ENCODE measurements around the gene HK2.
"Not testable (repeated sequence)": the region's sequence is repeated elsewhere in the genome, so short reads cannot be mapped to it uniquely, and the experiment has no call there.

HK2 gene

GRCh38 chr2:74884118-74884762 lies 50.3 kb downstream of the HK2 start:
- H3K4me3 ChIP-seq (ENCODE audit: low read length) = no peak overlapping the region
- TF ChIP-seq ZNF274 (IDR thresholded peaks at IDR 0.05; ENCODE audit: low read depth, low read length) = no peak

DNA sequence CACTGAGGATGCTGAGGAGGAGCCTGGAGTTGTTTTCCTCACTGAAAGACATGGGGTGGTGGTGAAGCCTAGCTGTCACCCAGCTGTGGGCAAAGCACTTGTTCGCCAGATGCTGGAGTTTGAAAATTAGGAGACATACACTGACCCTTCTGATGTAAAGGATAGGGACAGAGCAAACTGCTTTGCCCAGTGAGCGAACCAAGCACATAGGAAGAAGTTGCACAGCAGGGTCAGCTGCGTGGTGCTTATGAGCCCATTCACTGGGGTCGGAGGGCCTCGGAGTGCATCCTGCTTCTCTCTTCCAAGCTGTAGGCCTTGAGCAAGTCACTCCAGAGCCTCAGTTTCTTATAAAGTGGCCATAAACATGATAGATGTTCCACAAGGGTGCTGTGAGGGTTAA lies 50.9 kb downstream of the HK2 start:
- no peak for TF ChIP-seq ZNF274 (IDR thresholded peaks at IDR 0.05; ENCODE audit: low read depth, low read length)

DNA sequence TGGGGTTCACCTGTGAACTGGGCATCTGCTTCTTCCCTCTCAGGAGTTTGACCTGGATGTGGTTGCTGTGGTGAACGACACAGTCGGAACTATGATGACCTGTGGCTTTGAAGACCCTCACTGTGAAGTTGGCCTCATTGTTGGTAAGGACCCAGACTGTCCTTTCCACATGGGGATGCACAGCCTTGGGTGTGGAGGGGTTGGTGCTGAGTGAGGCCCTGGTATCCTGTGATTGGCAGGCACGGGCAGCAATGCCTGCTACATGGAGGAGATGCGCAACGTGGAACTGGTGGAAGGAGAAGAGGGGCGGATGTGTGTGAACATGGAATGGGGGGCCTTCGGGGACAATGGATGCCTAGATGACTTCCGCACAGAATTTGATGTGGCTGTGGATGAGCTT lies 52.3 kb downstream of the HK2 start:
- H3K4me3 ChIP-seq (ENCODE audit: low read length) = no peak overlapping the region
- no peak for TF ChIP-seq ZNF274 (IDR thresholded peaks at IDR 0.05; ENCODE audit: low read depth, low read length)

More for the DNA sequence above, 50.9 kb downstream of the HK2 start:
- H3K4me3 ChIP-seq (ENCODE audit: low read length) = no peak overlapping the region

DNA sequence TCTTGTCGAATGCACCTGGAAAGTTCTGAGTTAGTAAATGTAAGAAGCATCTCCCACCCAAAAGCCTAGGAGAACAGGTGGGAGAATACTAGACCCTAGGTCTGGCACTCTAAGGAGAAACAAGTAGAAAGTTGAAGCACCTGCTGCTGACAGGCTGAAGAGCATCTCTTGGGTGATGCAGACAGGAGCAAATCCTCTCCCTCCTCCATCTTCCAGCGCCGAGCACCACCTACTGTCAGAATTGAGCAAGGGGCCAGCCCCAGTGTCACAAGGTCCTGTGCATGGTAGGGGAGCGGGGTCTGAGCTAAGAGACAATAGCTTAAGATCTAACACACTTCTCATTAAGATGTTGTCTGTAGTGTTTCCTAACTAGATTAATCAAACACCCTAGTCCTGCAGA lies 52.9 kb downstream of the HK2 start:
- H3K4me3 ChIP-seq (ENCODE audit: low read length) = no peak overlapping the region
- no peak for TF ChIP-seq ZNF274 (IDR thresholded peaks at IDR 0.05; ENCODE audit: low read depth, low read length)

DNA sequence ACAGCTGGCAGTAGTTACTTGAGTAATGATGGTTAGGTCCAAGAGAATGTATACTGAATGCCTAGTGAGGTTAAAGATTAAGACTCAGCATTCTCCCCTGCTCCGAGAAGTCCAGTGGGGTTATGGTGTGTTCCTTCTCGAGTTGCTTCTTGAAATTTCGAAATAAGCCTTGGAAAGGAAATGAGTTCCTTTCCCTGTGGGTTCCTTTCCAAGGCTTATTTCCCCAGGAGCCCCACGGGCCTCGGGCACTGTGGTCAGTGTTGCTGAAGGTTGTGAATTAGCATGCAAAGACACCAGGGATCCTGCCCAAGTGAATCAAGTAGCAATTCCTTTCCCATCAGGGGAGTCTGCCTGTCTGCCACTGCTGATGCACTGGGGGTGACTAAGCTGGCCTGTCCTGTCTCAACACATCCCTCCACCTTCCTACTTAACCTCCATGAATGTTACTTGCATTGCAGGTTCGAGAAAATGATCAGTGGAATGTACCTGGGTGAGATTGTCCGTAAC lies 53.6 kb downstream of the HK2 start:
- no peak for TF ChIP-seq ZNF274 (IDR thresholded peaks at IDR 0.05; ENCODE audit: low read depth, low read length)

GRCh38 chr2:74887960-74888700 lies 54.2 kb downstream of the HK2 start:
- H3K4me3 ChIP-seq (ENCODE audit: low read length) = no peak overlapping the region

More for the DNA sequence above, 53.6 kb downstream of the HK2 start:
- H3K4me3 ChIP-seq (ENCODE audit: low read length) = no peak overlapping the region

DNA sequence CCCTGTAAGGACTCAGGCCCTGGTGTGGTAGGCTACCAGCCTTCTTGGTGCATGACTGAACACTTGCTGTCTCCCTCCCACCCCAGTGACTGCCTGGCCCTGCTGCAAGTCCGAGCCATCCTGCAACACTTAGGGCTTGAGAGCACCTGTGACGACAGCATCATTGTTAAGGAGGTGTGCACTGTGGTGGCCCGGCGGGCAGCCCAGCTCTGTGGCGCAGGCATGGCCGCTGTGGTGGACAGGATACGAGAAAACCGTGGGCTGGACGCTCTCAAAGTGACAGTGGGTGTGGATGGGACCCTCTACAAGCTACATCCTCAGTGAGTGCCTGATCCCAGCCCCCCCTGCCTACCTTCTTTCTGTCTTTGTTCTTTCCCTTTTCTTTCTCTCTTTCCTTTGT lies 55.2 kb downstream of the HK2 start:
- H3K4me3 ChIP-seq (ENCODE audit: low read length) = no peak overlapping the region
- TF ChIP-seq ZNF274 (IDR thresholded peaks at IDR 0.05; ENCODE audit: low read depth, low read length) = no peak

More at GRCh38 chr2:74887960-74888700, 54.2 kb downstream of the HK2 start:
- no peak for TF ChIP-seq ZNF274 (IDR thresholded peaks at IDR 0.05; ENCODE audit: low read depth, low read length)

DNA sequence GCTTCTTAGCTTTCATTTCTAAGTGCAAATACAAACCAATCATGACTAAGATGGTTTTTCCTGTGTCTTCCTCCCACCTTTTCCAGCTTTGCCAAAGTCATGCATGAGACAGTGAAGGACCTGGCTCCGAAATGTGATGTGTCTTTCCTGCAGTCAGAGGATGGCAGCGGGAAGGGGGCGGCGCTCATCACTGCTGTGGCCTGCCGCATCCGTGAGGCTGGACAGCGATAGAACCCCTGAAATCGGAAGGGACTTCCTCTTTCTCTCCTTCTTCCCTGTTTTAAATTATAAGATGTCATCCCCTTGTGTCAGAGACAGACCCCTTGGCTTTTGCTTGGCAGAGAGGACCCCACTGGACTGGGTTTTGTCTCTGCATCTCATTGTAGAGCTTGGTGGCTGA lies 56.8 kb downstream of the HK2 start:
- TF ChIP-seq ZNF274 (IDR thresholded peaks at IDR 0.05; ENCODE audit: low read depth, low read length) = no peak
- no peak overlapping the region for H3K4me3 ChIP-seq (ENCODE audit: low read length)

DNA sequence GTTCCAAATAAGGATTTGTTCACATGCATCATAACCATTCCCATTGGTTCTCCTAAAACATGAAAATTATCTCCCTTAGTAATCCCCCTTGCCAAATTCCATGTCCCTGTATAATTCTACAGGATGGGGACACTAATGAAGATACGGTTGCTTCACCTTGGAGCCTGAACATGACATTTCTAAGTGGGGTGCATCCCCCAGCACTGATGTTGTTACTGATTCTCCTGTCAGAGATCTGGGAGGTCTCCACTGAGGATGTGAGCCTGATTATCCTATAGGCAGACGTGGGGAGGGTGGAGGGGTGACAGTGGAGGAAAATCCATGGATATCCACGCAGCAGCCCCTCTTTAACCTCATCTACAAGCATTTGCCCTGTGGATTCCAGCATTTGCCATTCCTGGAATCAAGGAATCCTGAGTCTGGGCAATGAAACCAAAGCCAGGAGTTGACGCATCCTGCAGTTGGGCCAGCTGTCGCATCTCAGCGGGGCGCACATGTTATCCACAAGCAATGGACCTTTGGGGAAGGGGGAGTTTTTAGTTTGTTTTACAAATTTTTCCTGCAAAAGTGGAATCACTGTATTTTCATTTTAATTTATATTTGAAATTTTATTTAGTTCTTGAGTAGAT lies 57.3 kb downstream of the HK2 start:
- no peak for TF ChIP-seq ZNF274 (IDR thresholded peaks at IDR 0.05; ENCODE audit: low read depth, low read length)

GRCh38 chr2:74891816-74892215 lies 57.9 kb downstream of the HK2 start:
- H3K4me3 ChIP-seq (ENCODE audit: low read length) = not testable (repeated sequence)

More for the DNA sequence above, 57.3 kb downstream of the HK2 start:
- H3K4me3 ChIP-seq (ENCODE audit: low read length) = no peak overlapping the region

DNA sequence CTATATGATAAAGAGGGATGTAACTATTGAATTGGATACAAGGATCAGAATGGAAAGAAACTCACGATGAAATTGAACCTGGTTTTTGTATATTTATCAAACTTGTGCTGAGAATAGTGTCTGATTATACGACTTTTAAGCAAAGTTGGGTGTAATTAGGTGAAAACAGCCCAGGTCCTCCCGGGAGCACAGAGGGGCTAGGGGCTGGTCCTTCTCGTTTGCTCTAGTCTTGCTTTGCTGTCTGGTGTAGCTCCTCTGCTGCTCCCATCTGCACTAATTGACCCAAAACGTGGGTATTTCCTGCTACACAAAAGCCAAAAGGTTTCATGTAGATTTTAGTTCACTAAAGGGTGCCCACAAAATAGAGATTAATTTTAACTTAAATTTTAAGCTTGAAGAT lies 58.7 kb downstream of the HK2 start:
- no peak overlapping the region for H3K4me3 ChIP-seq (ENCODE audit: low read length)
- TF ChIP-seq ZNF274 (IDR thresholded peaks at IDR 0.05; ENCODE audit: low read depth, low read length) = no peak

DNA sequence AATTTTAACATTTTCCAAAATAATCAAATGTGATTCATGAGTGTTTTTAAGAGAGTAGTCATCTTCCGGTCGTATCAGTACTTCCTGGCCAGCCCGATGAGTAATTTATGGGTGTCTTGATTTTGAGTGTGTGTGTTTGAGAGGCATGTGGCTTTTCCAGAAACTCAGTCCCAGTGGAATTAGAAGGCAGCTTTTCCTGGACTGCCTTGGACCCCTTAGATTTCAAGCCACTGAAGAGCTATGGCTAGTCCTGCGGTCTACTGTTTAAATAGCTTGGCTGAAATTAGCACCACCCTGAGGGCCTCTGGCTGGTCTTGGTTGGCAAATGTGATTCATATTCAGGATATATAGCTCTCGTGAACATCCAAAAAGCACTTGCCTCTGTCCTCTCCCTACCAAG lies 59.4 kb downstream of the HK2 start:
- H3K4me3 ChIP-seq (ENCODE audit: low read length) = no peak overlapping the region
- no peak for TF ChIP-seq ZNF274 (IDR thresholded peaks at IDR 0.05; ENCODE audit: low read depth, low read length)

DNA sequence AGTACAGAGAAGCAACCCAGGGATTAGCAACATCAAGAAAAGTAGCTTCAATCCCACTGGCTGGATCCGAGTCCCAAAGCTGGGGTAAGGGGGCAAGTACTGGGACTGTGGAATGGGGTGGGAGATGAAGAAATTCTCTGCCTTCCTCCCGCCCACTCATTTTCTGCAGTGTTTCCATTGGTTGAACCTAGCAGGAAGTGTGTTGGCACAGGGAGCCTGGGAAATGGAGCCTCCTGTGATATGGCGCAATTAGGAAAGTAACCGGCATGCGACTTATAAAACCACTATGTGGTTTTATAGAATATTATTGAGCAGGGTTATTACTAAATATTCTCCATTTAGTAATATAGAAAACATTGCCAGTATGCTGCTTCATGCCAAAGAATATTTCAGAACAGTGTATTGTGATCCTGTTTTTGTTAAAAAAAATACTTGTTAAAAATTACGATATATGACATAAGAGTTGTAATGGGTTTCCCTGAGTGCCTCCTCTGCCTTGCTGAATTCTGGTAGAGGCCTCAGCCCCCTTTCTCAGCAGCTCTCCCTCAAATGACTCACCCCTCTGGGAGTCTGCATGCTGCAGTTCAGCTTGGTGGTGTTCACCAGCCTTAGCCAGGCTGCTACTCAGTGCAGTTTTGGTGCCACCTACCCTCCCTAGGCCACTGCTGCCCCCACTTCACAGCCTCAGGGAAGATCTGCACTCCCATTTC lies 60.5 kb downstream of the HK2 start:
- no peak overlapping the region for H3K4me3 ChIP-seq (ENCODE audit: low read length)
- no peak for TF ChIP-seq ZNF274 (IDR thresholded peaks at IDR 0.05; ENCODE audit: low read depth, low read length)

DNA sequence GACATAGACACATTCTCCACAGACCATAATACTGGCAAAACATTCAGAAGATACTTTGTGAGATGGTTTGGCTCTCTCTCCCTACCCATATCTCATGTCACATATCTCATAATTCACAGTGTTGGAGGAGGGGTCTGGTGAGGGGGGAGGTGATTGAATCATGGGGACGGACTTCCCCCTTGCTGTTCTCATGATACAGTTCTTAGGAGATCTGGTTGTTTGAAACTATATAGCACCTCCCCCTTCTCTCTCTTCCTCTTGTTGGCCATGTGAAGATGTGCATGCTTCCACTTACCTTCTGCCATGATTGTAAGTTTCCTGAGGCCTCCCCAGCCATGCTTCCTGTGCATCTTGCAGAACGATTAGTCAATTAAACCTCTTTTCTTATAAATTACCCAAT lies 61.1 kb downstream of the HK2 start:
- no peak overlapping the region for H3K4me3 ChIP-seq (ENCODE audit: low read length)
- no peak for TF ChIP-seq ZNF274 (IDR thresholded peaks at IDR 0.05; ENCODE audit: low read depth, low read length)
